ENCODE data around the gene AKAP13.
"Not testable (repeated sequence)": the region's sequence is repeated elsewhere in the genome, so short reads cannot be mapped to it uniquely, and the experiment has no call there.

AKAP13 gene

DNA sequence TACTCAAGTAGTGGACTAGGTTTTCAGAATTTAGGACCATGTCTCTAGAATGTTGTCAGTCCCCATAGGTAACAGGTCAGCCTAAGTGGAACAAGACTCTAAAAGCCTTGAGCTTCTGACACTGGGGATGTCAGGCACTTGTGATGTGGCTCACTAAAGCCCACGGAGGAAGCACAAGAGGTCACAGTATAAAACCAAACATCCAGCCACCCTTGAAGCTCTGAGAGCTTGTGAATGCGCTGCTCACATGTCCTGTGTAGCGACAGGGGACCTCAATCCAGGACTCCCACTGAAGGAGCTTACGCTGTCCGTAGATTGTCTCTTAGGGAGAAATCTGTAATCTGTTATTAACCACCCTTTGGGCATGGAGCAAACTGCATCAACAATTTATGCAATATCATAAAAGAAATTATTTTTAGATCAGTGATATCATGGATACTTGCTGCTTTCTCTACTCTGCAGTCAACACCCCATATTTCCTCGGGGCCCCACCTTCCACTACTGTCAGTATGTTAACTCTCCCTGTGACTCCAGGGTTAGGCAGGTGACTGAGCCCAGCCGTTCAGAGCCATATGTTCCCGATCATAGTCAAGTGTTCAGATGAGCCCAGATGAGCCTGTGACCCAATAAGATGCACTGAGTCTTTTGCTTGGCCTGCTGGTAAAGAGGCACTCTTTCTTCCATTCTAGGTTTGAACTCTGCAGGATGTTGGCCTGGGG is 32.2 kb upstream of the AKAP13 start:
- not testable (repeated sequence) for DNase-seq (ENCODE audit: low read depth)

DNA sequence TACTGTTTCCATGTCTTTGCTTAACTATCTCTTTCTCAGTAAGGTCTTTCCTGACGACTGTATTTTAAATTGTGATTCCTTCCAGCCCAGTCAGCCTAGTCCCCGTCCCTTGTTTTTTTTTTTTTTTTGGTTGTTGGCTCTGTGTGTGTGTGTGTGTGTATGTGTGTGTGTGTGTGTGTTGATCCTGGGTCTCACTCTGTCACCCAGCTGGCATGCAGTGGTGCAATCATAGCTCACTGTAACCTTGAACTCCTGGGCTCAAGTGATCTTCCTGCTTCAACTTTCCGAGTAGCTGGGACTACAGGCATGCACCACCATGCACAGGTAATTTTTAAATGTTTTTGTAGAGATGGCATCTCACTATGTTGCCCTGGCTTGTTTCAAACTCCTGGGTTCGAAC is 31.3 kb upstream of the AKAP13 start:
- not testable (repeated sequence) for DNase-seq (ENCODE audit: low read depth)

DNA sequence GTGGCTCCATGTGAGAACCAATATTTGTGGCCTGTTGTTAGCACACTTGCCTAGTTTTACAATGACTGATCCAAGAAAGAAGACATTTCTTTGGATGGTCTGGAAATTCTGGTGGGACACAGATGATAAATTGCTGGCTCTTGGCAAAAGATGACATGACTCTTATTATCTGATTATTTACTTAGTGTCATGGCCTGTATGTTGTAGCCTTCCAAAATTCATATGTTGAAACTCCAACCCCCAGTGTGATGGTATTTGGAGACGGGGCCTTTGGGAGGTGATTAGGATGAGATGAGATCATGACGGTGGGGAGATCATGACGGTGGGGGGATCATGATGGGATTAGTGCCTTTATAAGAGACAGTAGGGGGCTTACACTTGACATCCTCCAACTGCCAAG is 30.0 kb upstream of the AKAP13 start:
- no peak for DNase-seq (ENCODE audit: low read depth)

DNA sequence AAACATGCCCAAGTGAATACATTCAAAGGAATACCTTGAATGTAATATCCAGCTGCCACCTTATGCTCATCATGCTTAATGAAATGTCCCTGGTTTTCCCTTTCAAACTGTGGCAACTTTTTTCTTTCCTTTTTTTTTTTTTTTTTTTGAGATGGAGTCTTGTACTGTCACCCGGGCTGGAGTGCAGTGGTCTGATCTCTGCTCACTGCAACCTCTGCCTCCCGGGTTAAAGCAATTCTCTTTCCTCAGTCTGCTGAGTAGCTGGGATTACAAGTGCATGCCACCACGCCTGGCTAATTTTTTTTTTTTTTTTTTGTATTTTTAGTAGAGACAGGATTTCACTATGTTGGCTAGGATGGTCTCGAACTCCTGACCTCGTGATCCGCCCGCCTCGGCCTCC is 28.9 kb upstream of the AKAP13 start:
- not testable (repeated sequence) for DNase-seq (ENCODE audit: low read depth)

DNA sequence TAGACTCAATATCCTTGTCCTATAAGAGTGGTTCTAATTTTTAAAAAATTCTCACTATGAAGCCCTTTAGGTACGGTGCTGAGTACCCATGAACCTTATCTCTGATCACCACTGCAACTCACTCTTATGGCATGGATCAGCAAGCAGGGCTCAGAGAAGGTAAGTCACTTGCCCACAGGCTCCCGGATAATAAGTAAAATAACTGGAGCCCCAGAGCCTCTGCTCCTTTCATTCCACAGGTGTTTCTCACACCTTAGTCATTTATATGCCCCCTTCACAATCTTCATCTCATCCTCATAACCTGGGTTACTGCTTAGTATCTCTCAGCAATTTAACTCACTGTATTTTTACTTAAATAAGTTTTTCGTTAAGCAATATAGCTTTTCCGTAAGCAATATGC is 28.4 kb upstream of the AKAP13 start:
- DNase-seq (ENCODE audit: low read depth): no peak

DNA sequence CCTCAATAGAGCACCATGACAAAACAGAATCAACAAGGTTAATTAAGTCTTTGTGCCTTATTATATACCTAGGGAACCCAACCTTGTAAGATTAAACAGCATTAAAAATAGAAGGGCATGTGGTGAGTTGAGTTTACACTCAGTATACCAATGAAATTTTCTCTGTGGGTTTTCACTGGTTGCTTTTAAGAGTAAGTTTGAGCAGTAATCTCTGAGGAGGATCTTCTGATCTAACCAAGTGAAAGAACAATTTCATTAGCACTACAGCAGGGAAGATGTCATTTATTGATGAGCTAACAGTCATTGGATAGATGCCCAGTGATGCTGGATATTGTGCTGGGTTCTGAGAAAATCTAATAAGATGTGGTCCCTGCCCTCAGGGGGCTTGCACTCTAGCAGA is 26.9 kb upstream of the AKAP13 start:
- no peak for DNase-seq (ENCODE audit: low read depth)

DNA sequence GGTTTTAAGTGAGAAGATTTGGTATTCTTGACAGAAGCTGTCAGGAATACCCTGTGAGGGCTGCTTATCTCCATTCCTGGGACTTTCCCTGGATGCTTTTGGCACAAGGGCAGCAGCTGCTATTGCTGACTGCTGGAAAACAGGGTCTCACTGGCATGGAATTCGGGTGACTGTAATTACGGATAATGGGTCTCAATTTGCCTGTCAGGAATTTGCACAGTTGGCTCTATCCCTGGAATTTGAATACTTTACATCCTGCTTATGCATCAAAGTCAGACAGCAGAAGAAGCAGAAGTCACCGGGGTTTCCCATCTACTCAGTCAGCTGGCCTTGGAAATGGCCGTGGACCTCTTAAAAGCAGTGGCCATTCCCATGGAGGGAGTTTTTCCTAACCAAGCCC is 25.9 kb upstream of the AKAP13 start:
- no peak for DNase-seq (ENCODE audit: low read depth)

DNA sequence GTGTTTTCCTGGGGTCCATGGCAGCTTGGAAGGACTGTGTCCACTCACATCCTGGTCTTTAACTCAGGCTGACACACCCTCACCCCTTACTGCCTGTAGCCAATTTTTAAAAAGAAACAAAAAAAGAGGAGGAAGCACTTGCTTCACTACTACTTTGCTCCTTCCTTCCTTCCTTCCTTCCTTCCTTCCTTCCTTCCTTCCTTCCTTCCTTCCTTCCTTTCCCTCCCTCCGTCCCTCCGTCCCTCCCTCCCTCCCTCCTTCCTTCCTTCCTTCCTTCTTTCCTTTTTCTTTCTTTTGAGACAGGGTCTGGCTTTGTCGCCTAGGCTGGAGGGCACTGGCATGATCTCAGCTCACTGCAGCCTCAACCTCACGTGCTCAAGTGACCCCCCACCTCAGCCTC is 25.5 kb upstream of the AKAP13 start:
- DNase-seq (ENCODE audit: low read depth): no peak

DNA sequence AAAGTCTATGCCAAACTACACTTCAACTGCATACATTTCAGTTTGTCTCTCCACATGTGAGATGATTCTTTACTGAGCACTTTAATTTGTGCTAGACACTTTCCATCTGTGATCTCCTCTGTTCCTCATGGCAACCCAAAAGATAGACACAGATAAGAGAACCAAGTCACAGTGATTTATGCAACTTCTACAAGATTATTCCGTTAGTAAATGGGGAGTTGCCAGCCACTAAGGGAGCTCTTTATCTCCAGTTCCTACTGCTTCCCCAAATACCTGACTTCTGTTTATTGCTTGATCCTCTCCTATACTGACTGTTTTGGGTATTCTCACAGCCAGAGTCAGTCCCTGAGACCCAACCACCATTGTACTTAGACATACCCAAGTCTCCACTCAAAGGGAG is 24.1 kb upstream of the AKAP13 start:
- DNase-seq (ENCODE audit: low read depth): no peak

DNA sequence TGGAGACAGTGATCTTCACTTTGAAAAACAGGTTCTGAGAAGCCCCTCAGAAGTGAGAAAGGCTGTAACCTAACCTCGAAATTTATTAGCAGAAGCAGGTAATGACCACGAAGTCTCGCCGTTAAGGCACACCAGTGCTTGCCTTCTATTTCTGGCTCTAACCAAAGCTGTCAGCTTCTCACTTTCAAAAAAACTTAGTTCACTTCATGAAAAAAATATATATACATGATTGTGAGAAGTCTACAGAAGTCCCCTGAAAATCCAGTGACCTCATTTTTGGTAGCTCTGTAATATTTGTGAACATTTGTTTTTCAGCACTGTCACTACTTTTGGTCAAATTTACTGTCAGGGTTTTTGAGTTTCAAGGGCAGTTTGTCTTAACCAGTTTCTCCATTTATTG is 19.1 kb upstream of the AKAP13 start:
- no peak for DNase-seq (ENCODE audit: low read depth)

DNA sequence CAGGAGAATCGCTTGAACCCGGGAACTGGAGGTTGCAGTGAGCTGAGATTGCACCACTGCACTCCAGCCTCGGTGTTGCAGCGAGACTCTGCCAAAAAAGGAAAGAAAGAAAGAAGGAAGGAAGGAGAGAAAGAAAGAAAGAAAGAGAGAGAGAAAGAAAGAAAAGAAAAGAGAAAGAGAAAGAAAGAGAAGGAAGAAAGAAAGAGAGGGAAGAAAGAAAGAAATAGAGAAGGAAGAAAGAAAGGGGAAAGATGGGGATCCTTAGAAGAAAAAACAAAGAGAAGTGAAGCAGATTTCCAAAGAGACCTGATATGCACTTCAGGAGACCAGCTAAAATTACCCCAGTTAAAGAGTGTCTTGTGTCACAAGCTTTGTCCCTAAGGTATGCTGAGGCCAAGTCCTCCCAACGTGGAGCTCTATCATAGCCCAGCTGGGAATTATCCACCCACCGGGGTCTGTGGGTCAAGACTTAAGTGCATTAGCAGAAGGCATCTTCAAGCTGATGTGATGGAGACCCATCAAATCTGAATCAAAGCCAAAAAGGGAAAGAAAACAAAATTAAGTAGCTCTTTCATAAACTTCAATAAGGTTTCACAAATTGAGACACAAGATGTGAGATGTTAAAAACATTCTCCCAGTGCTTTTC is 17.8 kb upstream of the AKAP13 start:
- DNase-seq (ENCODE audit: low read depth): no peak

DNA sequence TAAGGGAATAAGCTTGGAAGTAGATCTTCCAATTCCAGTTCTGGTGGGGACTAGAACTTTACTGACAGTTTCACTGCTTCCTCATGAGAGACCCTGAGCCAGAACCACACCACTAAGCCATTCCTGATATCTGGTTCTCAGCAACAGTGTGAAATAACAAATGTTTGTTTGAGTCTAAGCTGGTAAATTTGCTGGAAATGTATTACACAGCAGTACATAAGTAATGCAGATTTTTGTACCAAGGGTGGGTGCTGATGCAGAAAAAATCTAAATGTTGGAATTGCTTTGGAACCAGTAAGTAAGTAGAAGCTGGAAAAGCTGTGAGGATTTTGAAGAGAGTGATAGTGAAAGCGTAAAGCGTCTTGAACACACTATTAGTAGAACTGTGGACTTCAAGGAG is 14.4 kb upstream of the AKAP13 start:
- no peak for DNase-seq (ENCODE audit: low read depth)

DNA sequence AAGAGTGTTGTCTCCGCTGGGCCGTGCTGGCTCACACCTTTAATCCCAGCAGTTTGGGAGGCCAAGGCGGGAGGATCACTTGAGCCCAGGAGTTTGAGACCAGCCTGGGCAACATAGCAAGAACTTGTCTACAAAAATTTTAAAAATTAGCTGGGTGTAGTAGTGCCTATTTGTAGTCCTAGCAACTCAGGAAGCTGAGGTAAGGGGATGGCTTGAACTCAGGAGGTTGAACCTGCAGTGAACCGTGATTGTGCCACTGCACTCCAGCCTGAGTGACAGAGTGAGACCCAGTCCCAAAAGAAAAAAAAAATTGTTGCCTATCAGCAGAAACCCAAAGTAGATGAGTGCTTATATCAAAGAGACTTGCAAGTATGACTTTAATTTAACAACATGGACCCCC is 12.7 kb upstream of the AKAP13 start:
- no peak for DNase-seq (ENCODE audit: low read depth)

DNA sequence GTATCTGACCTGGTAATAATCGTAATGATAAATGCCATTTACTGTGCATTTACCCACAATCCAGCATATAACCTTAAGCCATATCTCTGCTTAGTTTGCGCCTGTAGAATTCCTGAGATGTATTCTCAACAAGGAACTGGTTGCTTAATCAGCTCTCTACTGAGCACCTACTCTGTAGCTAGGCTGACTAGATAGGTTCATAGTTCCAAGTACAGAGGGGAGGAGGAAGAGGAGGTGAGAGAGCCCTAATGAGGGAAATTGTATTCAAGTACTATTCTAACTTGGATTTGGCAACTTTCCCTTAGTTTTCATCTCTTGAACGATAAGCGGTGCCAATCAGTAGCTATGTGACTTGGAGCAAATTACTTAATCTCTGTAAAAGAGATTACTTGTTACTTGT is 5.6 kb upstream of the AKAP13 start:
- no peak for DNase-seq (ENCODE audit: low read depth)

DNA sequence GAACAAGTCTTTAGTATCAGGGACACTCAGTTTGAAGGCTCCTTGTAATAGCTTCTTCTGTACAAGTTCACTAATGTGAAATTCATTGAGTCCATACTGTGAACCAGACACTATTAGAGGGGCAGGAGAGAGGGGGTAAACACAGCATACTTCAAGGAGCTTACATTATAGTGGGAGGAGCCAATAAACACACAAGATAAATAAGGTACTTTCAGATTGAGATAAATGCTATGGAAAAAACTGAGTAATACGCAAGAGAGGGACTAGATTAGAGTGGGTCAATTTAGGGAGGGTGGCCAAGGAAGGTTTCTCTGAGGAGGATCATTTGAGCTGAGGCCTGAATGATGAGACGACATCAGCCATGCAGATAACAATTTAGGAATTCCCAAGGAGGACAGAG is 3.1 kb upstream of the AKAP13 start:
- no peak for DNase-seq (ENCODE audit: low read depth)

DNA sequence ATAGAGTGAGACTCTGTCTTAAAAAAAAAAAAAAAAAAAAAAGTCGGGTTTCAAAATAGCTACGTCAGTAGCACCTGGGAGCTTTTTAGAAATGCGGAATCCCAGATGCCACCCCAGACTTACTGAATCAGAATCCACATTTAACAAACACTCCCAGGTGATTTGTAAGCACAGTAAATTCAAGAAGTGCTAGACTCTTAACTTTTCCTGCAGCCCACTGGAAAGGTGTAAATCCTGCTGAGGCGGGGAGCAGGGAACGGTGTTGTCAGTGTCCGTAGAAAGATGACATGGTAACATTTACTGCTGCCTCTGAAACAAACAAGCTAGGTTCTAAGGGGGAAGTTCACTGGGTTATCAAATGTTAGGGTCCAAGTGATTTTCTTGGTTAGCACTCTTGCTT is 2.4 kb upstream of the AKAP13 start:
- DNase-seq (ENCODE audit: low read depth): no peak

DNA sequence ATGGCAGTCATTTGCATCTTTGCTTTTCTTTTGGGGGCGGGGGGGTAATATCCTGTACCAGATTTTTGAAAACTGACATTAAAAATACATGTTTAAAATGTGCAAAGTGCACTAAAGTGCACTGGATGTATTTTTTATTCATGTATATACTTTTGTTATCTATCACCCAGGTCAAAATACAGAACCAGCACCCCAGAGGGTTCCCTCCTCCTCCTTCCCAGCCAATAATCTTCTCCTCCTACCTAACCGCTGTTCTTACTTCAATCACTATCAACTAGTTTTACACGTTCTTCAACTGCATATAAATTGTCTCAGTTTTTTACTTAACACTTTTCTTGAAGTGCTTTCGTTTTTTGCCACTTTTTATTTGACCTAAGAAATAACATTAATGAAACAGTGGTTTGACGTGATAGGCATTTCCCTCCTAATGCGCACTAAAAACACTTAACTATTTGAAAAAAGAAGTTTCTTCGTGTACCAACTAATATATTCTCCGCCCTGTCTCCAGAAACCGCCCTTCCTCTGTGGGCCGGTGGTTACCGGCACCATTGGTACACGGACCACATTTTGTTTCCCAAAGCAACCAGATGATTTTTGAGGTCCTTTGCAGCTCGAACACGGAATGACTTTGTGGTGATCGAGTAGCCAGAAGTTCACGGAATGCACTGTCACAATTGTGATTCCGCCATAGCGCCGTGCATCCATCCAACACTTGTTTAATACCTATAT is 836 bp upstream of the AKAP13 start:
- peak; percentile 31 for DNase-seq (ENCODE audit: low read depth)

DNA sequence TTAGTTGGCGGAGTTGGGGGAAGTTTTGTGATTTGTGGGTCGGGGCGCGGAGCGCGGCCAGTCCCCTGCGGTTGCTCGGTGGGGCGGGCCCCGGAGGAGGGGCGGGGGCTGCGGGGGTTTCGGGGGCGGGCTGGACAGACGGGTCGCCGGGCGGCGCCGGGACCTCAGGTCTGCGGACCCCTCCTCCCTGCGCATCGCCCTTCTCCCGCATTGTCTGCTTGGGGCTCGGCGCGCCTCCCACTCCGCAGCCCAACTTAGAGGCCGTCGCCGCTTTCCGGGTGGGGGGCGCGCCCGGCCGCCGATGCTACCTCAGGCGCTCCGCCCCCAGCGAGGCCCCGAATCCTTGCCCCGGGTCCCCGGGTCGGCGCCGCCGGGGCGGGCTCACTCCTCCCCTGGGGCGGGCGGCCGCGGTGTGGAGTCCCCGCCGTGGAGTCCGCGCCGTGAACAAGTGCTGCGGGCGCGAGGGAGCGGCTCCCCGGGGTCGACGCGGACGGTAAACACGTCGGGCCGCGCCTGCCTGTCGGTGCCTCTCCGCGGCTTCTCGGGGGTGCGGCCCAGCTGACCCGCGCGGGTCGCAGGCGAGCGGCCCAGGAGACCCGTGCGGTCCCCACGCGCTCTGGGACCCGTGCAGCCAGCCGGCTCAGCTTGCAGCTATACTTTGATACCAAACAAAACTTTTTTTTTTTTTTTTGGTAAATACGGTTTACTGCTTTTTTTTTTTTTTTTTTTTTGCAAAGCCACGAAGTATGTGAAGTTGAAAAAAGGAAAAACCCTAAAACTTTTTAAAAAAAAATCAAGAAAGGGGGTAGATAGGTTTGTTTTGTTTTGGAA is 624 bp downstream of the AKAP13 start:
- peak; percentile 33 for DNase-seq (ENCODE audit: low read depth)

DNA sequence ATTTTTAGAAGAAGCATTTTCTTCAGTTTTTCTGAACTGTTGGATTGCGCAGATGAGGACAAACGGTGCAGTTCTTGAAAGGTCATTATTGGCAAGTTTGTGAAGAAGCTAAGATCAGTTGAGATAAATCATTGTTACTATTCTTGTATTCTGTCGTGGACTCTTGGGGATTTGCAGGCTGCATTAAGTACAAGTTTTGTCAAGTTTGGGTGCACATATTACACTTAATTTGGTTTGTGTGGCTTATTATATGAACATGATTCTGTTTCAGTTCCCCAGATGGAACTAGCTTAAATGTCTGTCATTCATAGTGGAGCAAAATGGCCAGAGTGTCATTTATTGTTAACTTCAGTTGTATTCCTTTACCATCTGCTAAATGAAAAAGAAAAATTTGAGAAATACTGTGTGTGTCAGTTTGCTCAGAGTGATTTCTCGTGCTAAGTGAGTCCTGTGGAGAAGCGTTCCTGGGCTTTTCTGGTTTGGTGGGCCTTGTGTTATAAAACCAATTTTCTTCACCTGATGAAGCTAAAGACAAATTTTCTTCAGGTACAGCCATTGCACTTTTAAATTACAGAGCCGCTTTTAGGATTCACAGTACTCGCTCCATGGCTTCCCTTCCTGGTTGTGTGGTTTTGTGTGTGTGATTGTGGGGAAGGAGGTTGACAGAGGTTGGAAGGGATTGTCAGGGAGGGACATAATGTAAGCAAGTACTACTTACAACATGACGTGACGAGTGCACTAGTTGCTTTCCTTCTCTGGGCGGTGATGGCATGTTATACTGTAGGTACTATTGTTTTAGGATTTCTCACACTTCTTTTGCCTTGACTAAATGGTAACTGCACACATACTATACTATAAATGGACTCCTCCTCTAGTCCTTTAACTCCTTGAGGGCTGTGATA is 1.7 kb downstream of the AKAP13 start:
- no peak for DNase-seq (ENCODE audit: low read depth)

DNA sequence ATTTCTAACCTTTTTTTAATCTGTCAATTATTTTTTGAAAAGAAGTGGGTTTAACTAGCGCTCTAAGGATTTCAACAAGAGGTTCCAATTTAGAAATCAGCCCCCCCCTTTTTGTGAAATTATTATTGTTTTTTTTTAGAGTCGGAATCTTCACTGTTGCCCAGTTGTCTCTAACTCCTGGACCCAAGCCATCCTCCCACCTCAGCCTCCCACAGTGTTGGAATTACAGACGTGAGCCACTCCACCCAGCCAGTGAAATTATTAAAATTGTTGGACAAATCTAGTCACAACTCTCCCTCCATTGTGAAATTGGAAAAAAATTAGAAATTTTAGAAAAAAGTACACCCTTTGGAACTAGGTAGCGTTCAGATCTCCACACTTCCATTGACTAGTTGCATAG is 2.5 kb downstream of the AKAP13 start:
- no peak for DNase-seq (ENCODE audit: low read depth)

DNA sequence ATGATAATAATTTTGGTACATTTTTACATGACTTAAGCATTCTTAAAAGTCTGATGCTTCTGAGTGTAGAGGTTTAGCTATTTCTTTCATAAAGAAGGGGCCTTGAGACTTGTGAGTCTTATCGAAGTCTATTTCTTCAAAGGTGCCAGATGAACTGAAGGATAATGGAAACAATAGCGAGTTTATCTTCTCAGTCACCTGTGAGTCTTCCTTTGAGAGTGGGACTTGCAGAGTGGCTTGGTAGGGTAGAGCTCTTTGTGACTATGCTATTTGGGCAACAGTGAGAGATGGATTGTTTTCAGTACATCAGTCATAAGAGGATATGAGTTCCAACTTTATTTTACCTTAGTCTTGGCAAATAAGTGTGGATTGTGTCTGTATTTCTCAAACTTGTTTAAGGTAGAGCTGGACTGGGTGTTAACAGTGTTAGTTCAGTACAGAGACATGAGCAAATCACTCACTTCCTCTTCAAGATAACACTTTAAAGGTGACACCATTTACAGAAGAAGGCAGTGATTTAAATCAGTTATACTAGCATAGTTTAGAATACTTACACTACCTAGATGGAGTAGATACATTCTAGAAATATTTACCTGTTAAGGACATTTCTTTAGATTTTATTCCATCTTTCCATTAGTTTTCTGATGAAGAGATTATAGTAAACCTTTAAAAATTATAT is 3.2 kb downstream of the AKAP13 start:
- no peak for DNase-seq (ENCODE audit: low read depth)
